Hematopoietic multipotent progenitor cell (in vitro differentiated cells): Measurements from ENCODE around the gene RTN4RL1. TPM values are rescaled to one million over a fixed set of nuclear protein-coding genes. Genes with fewer than 3 reads are reported as not detected.

Experiments
- DNase-seq, 3 donors: peaks; one replicate each; pipeline ENCODE4 v3.0.0-alpha.2; 2011 to 2015; ENCODE audit warnings: low read depth in 2 of 3, low spot score in 2 of 3
- total RNA-seq: library from RNA; depleted of rRNA; stranded (reverse); fragments of >200 nt; gene quantifications from one replicate; pipeline ENCODE4 v1.2.3, GENCODE V29; 2012

The RTN4RL1 gene
- 1.6 TPM for total RNA-seq

GRCh38 chr17:2025220-2025621 lies at the start of gene RTN4RL1:
TSS of gene RTN4RL1 (minus strand) at chr17:2025334. CDS start at chr17:2024865, 469 bp downstream.
- peak; percentile 46 to 69 (median 59) for DNase-seq

- DNase-seq, result no peak
These were observed 49.8 kb upstream of the RTN4RL1 start for GRCh38 chr17:2074919-2075318.

GRCh38 chr17:2071455-2072281 lies 46.5 kb upstream of the RTN4RL1 start:
- DNase-seq, result peak in 2 of 3 donors; percentile 34 to 55

GRCh38 chr17:2071024-2071385 lies 45.9 kb upstream of the RTN4RL1 start:
- no peak for DNase-seq

GRCh38 chr17:2070241-2071023 lies 45.3 kb upstream of the RTN4RL1 start:
- DNase-seq, result no peak

- DNase-seq, result no peak
These were observed 43.5 kb upstream of the RTN4RL1 start for GRCh38 chr17:2068519-2069051.

GRCh38 chr17:2068031-2068518 lies 42.9 kb upstream of the RTN4RL1 start:
- DNase-seq, result no peak

- no peak for DNase-seq
These were observed 42.5 kb upstream of the RTN4RL1 start for GRCh38 chr17:2067608-2068024.

GRCh38 chr17:2067048-2067561 lies 42.0 kb upstream of the RTN4RL1 start:
- DNase-seq, result no peak

- DNase-seq, result no peak
These were observed 40.8 kb upstream of the RTN4RL1 start for GRCh38 chr17:2065949-2066400.

- DNase-seq, result peak in 2 of 3 donors; percentile 52 to 67
These were observed 40.0 kb upstream of the RTN4RL1 start for GRCh38 chr17:2064980-2065785.

GRCh38 chr17:2064520-2064971 lies 39.4 kb upstream of the RTN4RL1 start:
- DNase-seq, result no peak

- DNase-seq, result no peak
These were observed 39.0 kb upstream of the RTN4RL1 start for GRCh38 chr17:2064147-2064489.

GRCh38 chr17:2063261-2064146 lies 38.4 kb upstream of the RTN4RL1 start:
- no peak for DNase-seq

GRCh38 chr17:2062571-2063183 lies 37.5 kb upstream of the RTN4RL1 start:
- no peak for DNase-seq

GRCh38 chr17:2061441-2061958 lies 36.4 kb upstream of the RTN4RL1 start:
- no peak for DNase-seq

GRCh38 chr17:2060681-2061440 lies 35.7 kb upstream of the RTN4RL1 start:
- DNase-seq, result no peak

- DNase-seq, result no peak
These were observed 35.2 kb upstream of the RTN4RL1 start for GRCh38 chr17:2060385-2060658.
